Measurements from ENCODE around the gene CTLA4.

CTLA4 gene

DNA sequence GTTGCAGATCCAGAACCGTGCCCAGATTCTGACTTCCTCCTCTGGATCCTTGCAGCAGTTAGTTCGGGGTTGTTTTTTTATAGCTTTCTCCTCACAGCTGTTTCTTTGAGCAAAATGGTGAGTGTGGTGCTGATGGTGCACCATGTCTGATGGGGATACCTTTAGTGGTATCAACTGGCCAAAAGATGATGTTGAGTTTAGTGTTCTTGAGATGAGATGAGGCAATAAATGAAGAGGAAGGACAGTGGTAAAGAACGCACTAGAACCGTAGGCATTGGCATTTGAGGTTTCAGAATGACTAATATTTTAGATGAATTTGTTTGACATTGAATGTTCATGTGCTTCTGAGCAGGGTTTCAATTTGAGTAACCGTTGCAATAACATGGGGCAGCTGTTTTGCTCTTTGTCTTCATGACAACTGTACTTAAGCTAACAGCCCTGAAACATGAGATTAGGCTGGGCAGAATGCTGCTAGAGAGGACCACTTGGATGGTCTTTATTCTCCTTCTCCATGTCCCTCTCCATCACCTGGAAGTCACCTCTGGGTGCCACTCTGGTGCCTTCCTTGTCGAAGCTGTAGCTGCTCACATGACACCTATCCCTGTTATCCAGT, 3.9 kb downstream of the CTLA4 start:
- TF ChIP-seq, protein P1, sequence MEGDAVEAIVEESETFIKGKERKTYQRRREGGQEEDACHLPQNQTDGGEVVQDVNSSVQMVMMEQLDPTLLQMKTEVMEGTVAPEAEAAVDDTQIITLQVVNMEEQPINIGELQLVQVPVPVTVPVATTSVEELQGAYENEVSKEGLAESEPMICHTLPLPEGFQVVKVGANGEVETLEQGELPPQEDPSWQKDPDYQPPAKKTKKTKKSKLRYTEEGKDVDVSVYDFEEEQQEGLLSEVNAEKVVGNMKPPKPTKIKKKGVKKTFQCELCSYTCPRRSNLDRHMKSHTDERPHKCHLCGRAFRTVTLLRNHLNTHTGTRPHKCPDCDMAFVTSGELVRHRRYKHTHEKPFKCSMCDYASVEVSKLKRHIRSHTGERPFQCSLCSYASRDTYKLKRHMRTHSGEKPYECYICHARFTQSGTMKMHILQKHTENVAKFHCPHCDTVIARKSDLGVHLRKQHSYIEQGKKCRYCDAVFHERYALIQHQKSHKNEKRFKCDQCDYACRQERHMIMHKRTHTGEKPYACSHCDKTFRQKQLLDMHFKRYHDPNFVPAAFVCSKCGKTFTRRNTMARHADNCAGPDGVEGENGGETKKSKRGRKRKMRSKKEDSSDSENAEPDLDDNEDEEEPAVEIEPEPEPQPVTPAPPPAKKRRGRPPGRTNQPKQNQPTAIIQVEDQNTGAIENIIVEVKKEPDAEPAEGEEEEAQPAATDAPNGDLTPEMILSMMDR (IDR thresholded peaks at IDR 0.05) = no peak

DNA sequence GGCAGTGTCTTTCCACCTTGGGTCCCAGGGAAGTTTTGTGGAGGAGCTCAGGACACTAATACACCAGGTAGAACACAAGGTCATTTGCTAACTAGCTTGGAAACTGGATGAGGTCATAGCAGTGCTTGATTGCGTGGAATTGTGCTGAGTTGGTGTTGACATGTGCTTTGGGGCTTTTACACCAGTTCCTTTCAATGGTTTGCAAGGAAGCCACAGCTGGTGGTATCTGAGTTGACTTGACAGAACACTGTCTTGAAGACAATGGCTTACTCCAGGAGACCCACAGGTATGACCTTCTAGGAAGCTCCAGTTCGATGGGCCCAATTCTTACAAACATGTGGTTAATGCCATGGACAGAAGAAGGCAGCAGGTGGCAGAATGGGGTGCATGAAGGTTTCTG, 5.9 kb downstream of the CTLA4 start:
- TF ChIP-seq, protein P1 (IDR thresholded peaks at IDR 0.05) = no peak

DNA sequence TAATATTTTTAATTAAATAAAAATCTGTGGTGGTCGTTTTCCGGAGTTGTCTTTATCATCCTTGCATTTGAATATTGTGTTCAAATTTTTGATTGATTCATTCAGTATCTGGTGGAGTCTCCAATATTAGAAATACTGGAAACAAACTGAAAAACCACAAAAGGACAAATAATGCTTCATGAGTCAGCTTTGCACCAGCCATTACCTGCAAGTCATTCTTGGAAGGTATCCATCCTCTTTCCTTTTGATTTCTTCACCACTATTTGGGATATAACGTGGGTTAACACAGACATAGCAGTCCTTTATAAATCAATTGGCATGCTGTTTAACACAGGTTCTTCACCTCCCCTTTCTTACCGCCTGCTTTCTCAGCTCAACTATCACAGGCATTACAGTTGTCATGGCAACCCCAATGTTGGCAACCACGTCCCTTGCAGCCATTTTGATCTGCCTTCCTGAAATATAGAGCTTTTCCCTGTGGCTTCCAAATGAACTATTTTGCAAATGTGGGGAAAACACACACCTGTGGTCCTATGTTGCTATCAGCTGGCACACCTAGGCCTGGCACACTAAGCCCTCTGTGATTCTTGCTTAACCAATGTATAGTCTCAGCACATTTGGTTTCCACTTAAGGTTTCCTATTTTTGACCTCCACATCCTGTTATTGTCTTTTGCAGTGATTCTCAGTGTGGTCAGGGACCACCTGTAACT, 6.5 kb downstream of the CTLA4 start:
- TF ChIP-seq, protein P1 (IDR thresholded peaks at IDR 0.05) = no peak

DNA sequence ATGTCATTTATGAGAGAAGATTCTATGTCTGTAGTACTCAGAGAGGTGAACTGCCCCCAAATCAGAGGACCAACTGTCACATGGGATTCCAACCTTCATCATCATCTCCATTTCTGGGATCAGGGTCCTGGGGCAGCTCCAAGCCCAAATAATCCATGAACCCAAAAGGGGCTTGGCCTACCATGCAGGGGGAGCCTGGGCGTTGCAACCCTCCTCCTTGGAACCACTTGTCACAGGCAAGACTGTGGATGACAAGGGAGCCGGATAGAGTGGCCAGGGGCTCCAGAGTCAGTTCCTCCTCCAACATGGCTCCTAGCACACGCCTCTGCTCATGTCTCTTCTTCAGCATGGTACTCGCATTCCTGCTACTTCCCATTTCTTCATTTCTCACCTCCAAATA, 7.9 kb downstream of the CTLA4 start:
- TF ChIP-seq, protein P1 (IDR thresholded peaks at IDR 0.05) = no peak

DNA sequence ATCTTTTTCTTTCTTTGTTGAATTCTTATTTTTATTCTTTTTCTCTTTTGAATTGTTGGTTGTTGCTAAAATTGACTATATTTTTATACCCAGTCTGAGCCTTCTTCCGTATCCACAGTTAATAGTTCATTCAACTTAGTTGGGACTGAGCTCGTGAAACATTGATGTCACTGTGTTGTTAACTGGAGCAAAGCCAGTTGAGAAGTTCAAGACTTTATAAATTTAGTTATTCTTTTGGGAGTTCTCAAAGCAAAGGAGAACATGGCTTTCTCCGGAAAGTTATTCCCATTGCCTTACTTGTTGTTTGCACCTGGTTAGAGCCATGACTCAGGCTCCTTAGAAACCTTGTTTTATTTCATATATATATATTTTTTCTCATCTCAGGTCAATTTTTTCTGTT, 8.8 kb downstream of the CTLA4 start:
- TF ChIP-seq, protein P1 (IDR thresholded peaks at IDR 0.05) = no peak

DNA sequence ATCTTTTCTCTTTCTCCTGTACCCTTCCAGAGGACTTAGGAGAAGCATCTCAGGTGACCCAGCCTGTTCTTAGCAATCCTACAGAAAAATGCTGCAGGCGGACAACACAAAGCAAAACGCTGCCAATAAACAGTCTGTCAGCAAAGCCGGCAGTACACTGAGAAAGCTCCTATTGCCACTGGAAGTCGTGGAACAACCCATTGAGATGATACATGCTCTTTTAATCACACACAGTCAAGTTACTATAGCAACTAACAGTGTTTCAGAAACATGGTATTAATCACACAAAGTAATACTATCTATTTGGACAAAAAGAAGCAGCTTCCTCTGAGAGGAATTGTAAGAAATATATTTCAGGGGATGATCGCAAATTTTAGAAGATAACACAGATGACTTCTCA, 10.5 kb downstream of the CTLA4 start:
- TF ChIP-seq, protein P1 (IDR thresholded peaks at IDR 0.05) = no peak

DNA sequence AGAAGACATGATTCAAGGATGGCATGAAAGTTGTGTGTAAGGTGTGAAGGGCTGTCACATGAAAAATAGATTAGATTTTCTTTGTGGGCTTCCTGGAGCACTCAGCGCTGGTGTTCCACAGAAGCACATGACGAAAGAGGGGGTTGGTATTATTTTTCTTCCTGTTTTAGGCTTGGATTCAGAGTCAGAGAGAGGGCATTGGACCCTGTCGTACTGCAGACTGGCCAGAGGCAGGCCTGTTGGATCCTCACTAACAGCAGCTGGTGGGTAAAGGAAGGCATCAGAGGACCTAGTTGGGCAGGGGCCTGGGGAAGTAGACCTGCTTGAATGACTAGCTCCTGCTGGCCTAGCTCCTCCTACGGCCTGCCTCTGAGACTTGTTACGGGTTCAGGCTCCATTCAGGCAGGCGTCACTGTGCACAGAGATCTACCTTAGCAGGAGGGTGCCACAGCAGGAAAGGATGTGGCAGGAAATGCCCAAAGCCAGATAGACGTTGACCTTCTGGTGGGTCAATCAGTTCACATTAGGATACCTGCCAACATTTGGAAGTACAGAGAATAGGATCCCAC, 13.1 kb downstream of the CTLA4 start:
- TF ChIP-seq, protein P1 (IDR thresholded peaks at IDR 0.05) = no peak
